ENCODE measurements around the gene MYO7B.

DNA sequence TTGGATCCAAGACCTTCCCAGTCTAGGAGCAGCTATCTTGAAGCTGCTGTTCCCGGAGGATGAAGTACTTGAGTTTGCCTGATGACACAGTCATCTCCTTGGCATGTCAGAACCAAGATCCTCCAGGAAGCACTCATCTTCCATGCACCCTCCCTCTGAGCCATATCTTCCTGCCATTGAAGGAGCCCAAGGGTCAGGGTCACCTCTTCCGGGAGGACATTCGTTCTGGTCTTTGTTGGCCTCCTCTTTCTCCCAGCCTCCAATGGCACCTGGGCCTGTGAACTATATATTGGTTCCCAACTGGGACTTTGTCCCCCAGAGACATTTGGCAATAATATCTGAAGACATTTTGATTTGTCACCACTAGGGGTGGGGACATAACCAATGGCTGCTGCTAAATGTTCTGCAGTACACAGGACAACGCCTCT, 4.2 kb upstream of the MYO7B start:
- TF ChIP-seq, protein P1, sequence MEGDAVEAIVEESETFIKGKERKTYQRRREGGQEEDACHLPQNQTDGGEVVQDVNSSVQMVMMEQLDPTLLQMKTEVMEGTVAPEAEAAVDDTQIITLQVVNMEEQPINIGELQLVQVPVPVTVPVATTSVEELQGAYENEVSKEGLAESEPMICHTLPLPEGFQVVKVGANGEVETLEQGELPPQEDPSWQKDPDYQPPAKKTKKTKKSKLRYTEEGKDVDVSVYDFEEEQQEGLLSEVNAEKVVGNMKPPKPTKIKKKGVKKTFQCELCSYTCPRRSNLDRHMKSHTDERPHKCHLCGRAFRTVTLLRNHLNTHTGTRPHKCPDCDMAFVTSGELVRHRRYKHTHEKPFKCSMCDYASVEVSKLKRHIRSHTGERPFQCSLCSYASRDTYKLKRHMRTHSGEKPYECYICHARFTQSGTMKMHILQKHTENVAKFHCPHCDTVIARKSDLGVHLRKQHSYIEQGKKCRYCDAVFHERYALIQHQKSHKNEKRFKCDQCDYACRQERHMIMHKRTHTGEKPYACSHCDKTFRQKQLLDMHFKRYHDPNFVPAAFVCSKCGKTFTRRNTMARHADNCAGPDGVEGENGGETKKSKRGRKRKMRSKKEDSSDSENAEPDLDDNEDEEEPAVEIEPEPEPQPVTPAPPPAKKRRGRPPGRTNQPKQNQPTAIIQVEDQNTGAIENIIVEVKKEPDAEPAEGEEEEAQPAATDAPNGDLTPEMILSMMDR (IDR thresholded peaks at IDR 0.05): no peak
- no peak for TF ChIP-seq POLR2A (IDR thresholded peaks at IDR 0.05)

All from thyroid gland (tissue), 4 donors.